ENCODE results near the gene MYO18A. TPM values are rescaled to one million over a fixed set of nuclear protein-coding genes. Genes with fewer than 3 reads are reported as not detected.
"Not testable (repeated sequence)": the region's sequence is repeated elsewhere in the genome, so short reads cannot be mapped to it uniquely, and the experiment has no call there.

Gene MYO18A
- 16.2 TPM for polyA plus RNA-seq (2013, experiment 1 of 2)
- polyA plus RNA-seq (2013, experiment 2 of 2), result 15.0 TPM

DNA sequence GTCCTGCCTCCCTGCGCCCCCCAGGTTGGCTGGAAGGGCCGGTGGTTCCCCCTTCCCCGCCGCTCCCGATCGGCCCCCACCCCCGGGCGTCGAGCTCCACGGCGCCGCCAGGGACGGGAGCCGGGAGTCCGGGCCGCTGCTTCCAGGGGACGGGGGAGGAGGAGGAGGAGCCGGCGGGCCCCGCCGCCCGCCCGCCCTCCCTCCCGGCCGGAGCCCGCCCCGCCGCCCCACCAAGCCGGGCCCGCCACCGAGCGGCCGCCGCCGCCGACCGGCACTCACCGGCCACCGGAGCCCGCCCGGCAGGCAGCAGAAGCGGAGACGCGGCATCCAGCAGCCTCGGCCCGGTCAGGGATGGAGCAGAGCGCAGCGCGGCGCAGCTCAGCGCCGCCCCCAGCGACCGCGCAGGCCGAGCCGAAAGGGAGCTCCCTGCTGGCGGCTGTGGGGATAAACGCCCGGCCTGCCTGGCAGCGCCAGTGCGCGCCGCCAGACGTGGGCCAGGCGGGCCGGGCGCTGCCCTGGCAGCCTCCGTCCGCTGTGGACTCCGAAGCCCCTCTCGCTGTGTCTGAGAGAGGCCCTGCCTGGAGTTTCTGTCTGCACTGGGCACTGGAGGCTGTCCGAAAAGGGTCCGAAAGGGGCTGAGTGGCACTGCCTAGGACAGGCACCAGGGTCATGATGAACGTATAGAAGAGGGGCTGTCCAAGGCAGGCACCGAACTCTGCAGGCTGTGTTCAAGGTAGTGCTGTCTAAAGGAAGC, at the start of gene MYO18A:
MYO18A (minus strand) TSS at position 365 of the 754 bp plus-strand sequence. CDS start 13,458 bp downstream, outside the sequence.
- DNase-seq, result peak; percentile 79
- H3K36me3 ChIP-seq (ENCODE audit: control insufficient read depth in 1 of 2, insufficient read depth in 2 of 2, low read depth in 1 of 2, low read length in 2 of 2), result no peaks in the 10 kb centered on the region
- peak within 1 kb of the TSS; percentile 9 for H2BK5ac ChIP-seq (ENCODE audit: low read depth, low read length, poor library complexity, severe bottlenecking)
- H3K27ac ChIP-seq (ENCODE audit: low read length, poor library complexity, severe bottlenecking), result peak within 1 kb of the TSS; percentile 38
- peak within 1 kb of the TSS; percentile 75 for H3K4me2 ChIP-seq (ENCODE audit: low read length, poor library complexity, severe bottlenecking)
- peak within 1 kb of the TSS; percentile 60 for H2AFZ ChIP-seq (ENCODE audit: low read depth, low read length)
- H2BK12ac ChIP-seq (ENCODE audit: low read length in 2 of 2), result peak within 1 kb of the TSS in 1 of 2 experiments; percentile 65
- peak within 1 kb of the TSS; percentile 36 for H2AK5ac ChIP-seq (ENCODE audit: low read length, severe bottlenecking)
- H3K23ac ChIP-seq (ENCODE audit: low read length in 2 of 2), result peak within 1 kb of the TSS in 1 of 2 experiments; percentile 34
- peak within 1 kb of the TSS; percentile 76 to 85 for H3K4me3 ChIP-seq (ENCODE audit: insufficient read depth in 1 of 2, low read depth in 1 of 2, low read length in 2 of 2)
- no peaks in the 10 kb centered on the region for H3K27me3 ChIP-seq (ENCODE audit: control insufficient read depth in 1 of 2, insufficient read depth in 1 of 2, low read length in 2 of 2)
- peak within 1 kb of the TSS; percentile 63 to 86 for H3K18ac ChIP-seq (ENCODE audit: low read depth in 1 of 2, low read length in 2 of 2)
- no peaks in the 10 kb centered on the region for H3K9me3 ChIP-seq (ENCODE audit: control insufficient read depth, low read length)
- peak within 1 kb of the TSS; percentile 87 for H3K9ac ChIP-seq (ENCODE audit: low read length)
- H3K14ac ChIP-seq (ENCODE audit: low read length in 2 of 2), result peak within 1 kb of the TSS in 1 of 2 experiments; percentile 61
- WGBS, result 2% methylated on average over 48 of the region's 76 CpGs
- peak within 1 kb of the TSS; percentile 73 for H2BK120ac ChIP-seq (ENCODE audit: low read depth, low read length)
- peaks cover 34% of the 10 kb centered on the region for H3K4me1 ChIP-seq (ENCODE audit: control insufficient read depth, insufficient read depth, low read depth, low read length)
- peaks cover 5% of the 10 kb centered on the region for H3K79me1 ChIP-seq (replicated peaks; ENCODE audit: low read length, poor library complexity, severe bottlenecking)
- H4K91ac ChIP-seq (ENCODE audit: low read length), result peak within 1 kb of the TSS; percentile 45
- peak within 1 kb of the TSS; percentile 95 for H2BK15ac ChIP-seq (ENCODE audit: low read depth, poor library complexity, severe bottlenecking)
- peak within 1 kb of the TSS; percentile 24 to 49 for H3K4ac ChIP-seq (ENCODE audit: low read depth in 1 of 2, low read length in 2 of 2)
- H4K8ac ChIP-seq (ENCODE audit: low read length), result peak within 1 kb of the TSS; percentile 88

GRCh38 chr17:29225396-29225795, 45.2 kb upstream of the MYO18A start:
- H3K9ac ChIP-seq (ENCODE audit: low read length), result no peak overlapping the region
- no peak overlapping the region for H4K8ac ChIP-seq (ENCODE audit: low read length)
- no peak overlapping the region for H2BK15ac ChIP-seq (ENCODE audit: low read depth, poor library complexity, severe bottlenecking)
- H3K4me3 ChIP-seq (ENCODE audit: insufficient read depth in 1 of 2, low read depth in 1 of 2, low read length in 2 of 2), result no peak overlapping the region
- no peaks in the 10 kb centered on the region for H3K79me1 ChIP-seq (replicated peaks; ENCODE audit: low read length, poor library complexity, severe bottlenecking)
- no peak overlapping the region for H2BK12ac ChIP-seq (ENCODE audit: low read length in 2 of 2)
- no peak overlapping the region for H2AK5ac ChIP-seq (ENCODE audit: low read length, severe bottlenecking)
- H3K27me3 ChIP-seq (ENCODE audit: control insufficient read depth in 1 of 2, insufficient read depth in 1 of 2, low read length in 2 of 2), result no peaks in the 10 kb centered on the region
- H2BK5ac ChIP-seq (ENCODE audit: low read depth, low read length, poor library complexity, severe bottlenecking), result no peak overlapping the region
- no peaks in the 10 kb centered on the region for H3K36me3 ChIP-seq (ENCODE audit: control insufficient read depth in 1 of 2, insufficient read depth in 2 of 2, low read depth in 1 of 2, low read length in 2 of 2)
- no peak overlapping the region for H3K18ac ChIP-seq (ENCODE audit: low read depth in 1 of 2, low read length in 2 of 2)
- no peaks in the 10 kb centered on the region for H3K4me1 ChIP-seq (ENCODE audit: control insufficient read depth, insufficient read depth, low read depth, low read length)
- no peak overlapping the region for H4K91ac ChIP-seq (ENCODE audit: low read length)
- H2BK120ac ChIP-seq (ENCODE audit: low read depth, low read length), result no peak overlapping the region
- no peak overlapping the region for H3K14ac ChIP-seq (ENCODE audit: low read length in 2 of 2)
- H3K23ac ChIP-seq (ENCODE audit: low read length in 2 of 2), result no peak overlapping the region
- H3K9me3 ChIP-seq (ENCODE audit: control insufficient read depth, low read length), result no peaks in the 10 kb centered on the region
- H2AFZ ChIP-seq (ENCODE audit: low read depth, low read length), result peak overlapping the region; percentile 10
- no peak for DNase-seq
- peak overlapping the region; percentile 23 for H3K27ac ChIP-seq (ENCODE audit: low read length, poor library complexity, severe bottlenecking)
- H3K4me2 ChIP-seq (ENCODE audit: low read length, poor library complexity, severe bottlenecking), result no peak overlapping the region
- no peak overlapping the region for H3K4ac ChIP-seq (ENCODE audit: low read depth in 1 of 2, low read length in 2 of 2)

- H2BK15ac ChIP-seq (ENCODE audit: low read depth, poor library complexity, severe bottlenecking); H3K18ac ChIP-seq (ENCODE audit: low read depth in 1 of 2, low read length in 2 of 2); H3K79me1 ChIP-seq (replicated peaks; ENCODE audit: low read length, poor library complexity, severe bottlenecking); H3K14ac ChIP-seq (ENCODE audit: low read length in 2 of 2); H3K4me1 ChIP-seq (ENCODE audit: control insufficient read depth, insufficient read depth, low read depth, low read length); H3K4me3 ChIP-seq (ENCODE audit: insufficient read depth in 1 of 2, low read depth in 1 of 2, low read length in 2 of 2); DNase-seq; H2BK120ac ChIP-seq (ENCODE audit: low read depth, low read length); H3K4me2 ChIP-seq (ENCODE audit: low read length, poor library complexity, severe bottlenecking); H4K8ac ChIP-seq (ENCODE audit: low read length); H3K9me3 ChIP-seq (ENCODE audit: control insufficient read depth, low read length); H3K27me3 ChIP-seq (ENCODE audit: control insufficient read depth in 1 of 2, insufficient read depth in 1 of 2, low read length in 2 of 2); H2AK5ac ChIP-seq (ENCODE audit: low read length, severe bottlenecking); H2AFZ ChIP-seq (ENCODE audit: low read depth, low read length); H2BK12ac ChIP-seq (ENCODE audit: low read length in 2 of 2); H3K36me3 ChIP-seq (ENCODE audit: control insufficient read depth in 1 of 2, insufficient read depth in 2 of 2, low read depth in 1 of 2, low read length in 2 of 2); H3K27ac ChIP-seq (ENCODE audit: low read length, poor library complexity, severe bottlenecking); H3K4ac ChIP-seq (ENCODE audit: low read depth in 1 of 2, low read length in 2 of 2); H2BK5ac ChIP-seq (ENCODE audit: low read depth, low read length, poor library complexity, severe bottlenecking); H4K91ac ChIP-seq (ENCODE audit: low read length); H3K9ac ChIP-seq (ENCODE audit: low read length); H3K23ac ChIP-seq (ENCODE audit: low read length in 2 of 2): not testable (repeated sequence)
- 98% methylated on average over 6 of the region's 11 CpGs for WGBS
Measured at GRCh38 chr17:29221338-29221737, 41.1 kb upstream of the MYO18A start.

GRCh38 chr17:29219378-29220047, 39.3 kb upstream of the MYO18A start:
- H3K4ac ChIP-seq (ENCODE audit: low read depth in 1 of 2, low read length in 2 of 2), result no peak overlapping the region
- H2AFZ ChIP-seq (ENCODE audit: low read depth, low read length), result no peak overlapping the region
- no peak overlapping the region for H3K4me2 ChIP-seq (ENCODE audit: low read length, poor library complexity, severe bottlenecking)
- H3K9ac ChIP-seq (ENCODE audit: low read length), result peak overlapping the region; percentile 67
- H4K91ac ChIP-seq (ENCODE audit: low read length), result no peak overlapping the region
- no peak overlapping the region for H2AK5ac ChIP-seq (ENCODE audit: low read length, severe bottlenecking)
- no peaks in the 10 kb centered on the region for H3K9me3 ChIP-seq (ENCODE audit: control insufficient read depth, low read length)
- H3K36me3 ChIP-seq (ENCODE audit: control insufficient read depth in 1 of 2, insufficient read depth in 2 of 2, low read depth in 1 of 2, low read length in 2 of 2), result no peaks in the 10 kb centered on the region
- WGBS, result 24% methylated on average over 13 of the region's 14 CpGs
- H3K4me1 ChIP-seq (ENCODE audit: control insufficient read depth, insufficient read depth, low read depth, low read length), result peaks cover 11% of the 10 kb centered on the region
- H2BK5ac ChIP-seq (ENCODE audit: low read depth, low read length, poor library complexity, severe bottlenecking), result no peak overlapping the region
- H3K18ac ChIP-seq (ENCODE audit: low read depth in 1 of 2, low read length in 2 of 2), result no peak overlapping the region
- DNase-seq, result peak; percentile 84
- H3K27me3 ChIP-seq (ENCODE audit: control insufficient read depth in 1 of 2, insufficient read depth in 1 of 2, low read length in 2 of 2), result no peaks in the 10 kb centered on the region
- H3K14ac ChIP-seq (ENCODE audit: low read length in 2 of 2), result no peak overlapping the region
- no peak overlapping the region for H4K8ac ChIP-seq (ENCODE audit: low read length)
- no peak overlapping the region for H3K23ac ChIP-seq (ENCODE audit: low read length in 2 of 2)
- no peak overlapping the region for H2BK120ac ChIP-seq (ENCODE audit: low read depth, low read length)
- H3K27ac ChIP-seq (ENCODE audit: low read length, poor library complexity, severe bottlenecking), result no peak overlapping the region
- H2BK12ac ChIP-seq (ENCODE audit: low read length in 2 of 2), result no peak overlapping the region
- no peak overlapping the region for H2BK15ac ChIP-seq (ENCODE audit: low read depth, poor library complexity, severe bottlenecking)
- H3K79me1 ChIP-seq (replicated peaks; ENCODE audit: low read length, poor library complexity, severe bottlenecking), result no peaks in the 10 kb centered on the region
- no peak overlapping the region for H3K4me3 ChIP-seq (ENCODE audit: insufficient read depth in 1 of 2, low read depth in 1 of 2, low read length in 2 of 2)

Measured in mesenchymal stem cell (in vitro differentiated cells and primary cell).